ENCODE data around the gene HILPDA.
A peak's percentile ranks its signal among the peaks of the same experiment; 100 is the strongest.
"Not testable (repeated sequence)": the region's sequence is repeated elsewhere in the genome, so short reads cannot be mapped to it uniquely, and the experiment has no call there.

HILPDA gene

GRCh38 chr7:128434413-128435326, 21.0 kb upstream of the HILPDA start:
- DNase-seq = no peak

- DNase-seq = no peak
These were observed 20.4 kb upstream of the HILPDA start for GRCh38 chr7:128435327-128435686.

GRCh38 chr7:128437426-128438332, 18.0 kb upstream of the HILPDA start:
- no peak for DNase-seq

- no peak for DNase-seq
These were observed 13.3 kb upstream of the HILPDA start for GRCh38 chr7:128442356-128442755.

- DNase-seq = peak; percentile 18
These were observed 11.7 kb upstream of the HILPDA start for GRCh38 chr7:128443831-128444600.

- DNase-seq = no peak
These were observed 9.4 kb upstream of the HILPDA start for GRCh38 chr7:128446306-128446705.

- DNase-seq = no peak
These were observed 7.6 kb upstream of the HILPDA start for GRCh38 chr7:128447941-128448564.

- no peak for DNase-seq
These were observed 6.9 kb upstream of the HILPDA start for GRCh38 chr7:128448751-128449302.

GRCh38 chr7:128450409-128450808, 5.3 kb upstream of the HILPDA start:
- DNase-seq = no peak

- no peak for DNase-seq
These were observed 4.8 kb upstream of the HILPDA start for GRCh38 chr7:128450913-128451312.

GRCh38 chr7:128452552-128452951, 3.1 kb upstream of the HILPDA start:
- no peak for DNase-seq

GRCh38 chr7:128453836-128454804, 1.6 kb upstream of the HILPDA start:
- no peak for DNase-seq

GRCh38 chr7:128454808-128455542, 703 bp upstream of the HILPDA start:
- DNase-seq = no peak

GRCh38 chr7:128456255-128456725, 612 bp downstream of the HILPDA start:
- DNase-seq = peak; percentile 19

- DNase-seq = not testable (repeated sequence)
These were observed 1.7 kb downstream of the HILPDA start for GRCh38 chr7:128457385-128457784.

GRCh38 chr7:128458956-128459355, 3.3 kb downstream of the HILPDA start:
- no peak for DNase-seq

- DNase-seq = peak; percentile 19
These were observed 3.8 kb downstream of the HILPDA start for GRCh38 chr7:128459394-128459878.

GRCh38 chr7:128462460-128462859, 6.8 kb downstream of the HILPDA start:
- DNase-seq = no peak

- DNase-seq = not testable (repeated sequence)
These were observed 7.7 kb downstream of the HILPDA start for GRCh38 chr7:128463345-128463744.

- not testable (repeated sequence) for DNase-seq
These were observed 8.3 kb downstream of the HILPDA start for GRCh38 chr7:128463933-128464332.

Measured in NCI-H510A treated with DMSO at 0.1 percent for 48 hours (cell line).